IMR-90 (cell line): ENCODE measurements around the gene COL7A1. TPM values are rescaled to one million over a fixed set of nuclear protein-coding genes. Genes with fewer than 3 reads are reported as not detected.

ENCODE experiments used
- ATAC-seq: fragments of 200-7000 bp; cut with Tn5 transposase; 2 replicates; pipeline ENCODE4 v1.9.1; 2020; ENCODE audit warnings: low read depth, mild to moderate bottlenecking, moderate library complexity
- BruUV-seq: library from RNA; stranded (reverse); fragments of 400-500 nt; replicated peaks from 2 replicates; lab custom pipeline; 2021; lab: Mats Ljungman, UMichigan
- CTCF ChIA-PET: fragments of 300-600 bp; formaldehyde crosslinking; extraction: SDS; loops from one replicate; lab custom pipeline; 2021; ENCODE audit warnings: antibody characterized with exemption; lab: Yijun Ruan, JAX
- POLR2A ChIA-PET: fragments of 300-600 bp; sonication (Branson Sonifier 250); formaldehyde crosslinking; loops from one replicate; lab custom pipeline; 2022; ENCODE audit warnings: antibody characterized with exemption; ENCODE audit not compliant: unreplicated experiment; lab: Charles Lee
- DNase-seq: peaks from one replicate; pipeline ENCODE4 v3.0.0; 2013
- H2AFZ ChIP-seq: replicated peaks from 2 replicates; pipeline ENCODE3; 2013; ENCODE audit warnings: low read length, mild to moderate bottlenecking; ENCODE audit not compliant: poor library complexity
- H2AK5ac ChIP-seq: 2 replicates; pipeline ENCODE4 v1.6.1; 2013; ENCODE audit warnings: low read depth, low read length, inconsistent platforms
- H2AK9ac ChIP-seq: replicated peaks from 2 replicates; pipeline ENCODE3; 2013; ENCODE audit warnings: mild to moderate bottlenecking, low read depth, low read length, moderate library complexity; ENCODE audit not compliant: poor library complexity
- H2BK120ac ChIP-seq: 2 replicates; pipeline ENCODE4 v1.6.1; 2013; ENCODE audit warnings: low read depth, low read length, inconsistent platforms
- H2BK15ac ChIP-seq: 3 replicates; pipeline ENCODE4 v1.6.1; 2013; ENCODE audit warnings: low read depth, low read length, inconsistent platforms
- H2BK20ac ChIP-seq: 2 replicates; pipeline ENCODE4 v1.6.1; 2013; ENCODE audit warnings: low read depth, mild to moderate bottlenecking, inconsistent platforms, low read length, moderate library complexity
- H2BK5ac ChIP-seq: 2 replicates; pipeline ENCODE4 v1.6.1; 2013; ENCODE audit warnings: mild to moderate bottlenecking, low read depth, low read length, inconsistent platforms; ENCODE audit not compliant: poor library complexity, severe bottlenecking
- H3K14ac ChIP-seq: replicated peaks from 2 replicates; pipeline ENCODE4 v1.6.1; 2013; ENCODE audit warnings: low read depth, low read length, inconsistent platforms
- H3K18ac ChIP-seq: 2 replicates; pipeline ENCODE4 v1.6.1; 2013; ENCODE audit warnings: low read depth, low read length, control low read depth
- H3K23ac ChIP-seq: 2 replicates; pipeline ENCODE4 v1.6.1; 2013; ENCODE audit warnings: low read depth, low read length, inconsistent platforms
- H3K27ac ChIP-seq: 2 replicates; pipeline ENCODE4 v1.5.1; 2013; ENCODE audit warnings: mild to moderate bottlenecking, control low read depth, low read length; ENCODE audit not compliant: insufficient read depth
- H3K27me3 ChIP-seq: 2 replicates; pipeline ENCODE4 v1.6.1; 2013; ENCODE audit warnings: low read length; ENCODE audit not compliant: control insufficient read depth, insufficient read depth
- H3K36me3 ChIP-seq: 2 replicates; pipeline ENCODE4 v1.6.1; 2013; ENCODE audit warnings: low read length, mixed read lengths; ENCODE audit not compliant: control insufficient read depth, insufficient read depth
- H3K4ac ChIP-seq: 2 replicates; pipeline ENCODE4 v1.6.1; 2013; ENCODE audit warnings: low read depth, low read length, inconsistent platforms
- H3K4me1 ChIP-seq: 2 replicates; pipeline ENCODE4 v1.6.1; 2013; ENCODE audit warnings: low read length, mixed read lengths; ENCODE audit not compliant: control insufficient read depth, insufficient read depth
- H3K4me2 ChIP-seq: 2 replicates; pipeline ENCODE4 v1.6.1; 2013; ENCODE audit warnings: low read depth, mild to moderate bottlenecking, control low read depth, low read length, moderate library complexity
- H3K4me3 ChIP-seq: 2 replicates; pipeline ENCODE4 v1.5.1; 2013; ENCODE audit warnings: low read depth, mild to moderate bottlenecking, control low read depth, low read length, moderate library complexity; ENCODE audit not compliant: insufficient read depth
- H3K56ac ChIP-seq: 2 replicates; pipeline ENCODE4 v1.6.1; 2013; ENCODE audit warnings: low read length, inconsistent platforms; ENCODE audit not compliant: insufficient read depth; ENCODE audit errors: extremely low read depth
- H3K79me1 ChIP-seq, 2 experiments: 2 replicates each; pipeline ENCODE4 v1.6.1; 2013; ENCODE audit warnings: low read length in 2 of 2, inconsistent platforms in 1 of 2, low read depth in 1 of 2
- H3K9ac ChIP-seq: 2 replicates; pipeline ENCODE4 v1.6.1; 2013; ENCODE audit warnings: low read depth, low read length, control low read depth
- H3K9me1 ChIP-seq: 2 replicates; pipeline ENCODE4 v1.6.1; 2013; ENCODE audit warnings: low read length, inconsistent platforms; ENCODE audit not compliant: insufficient read depth
- H3K9me3 ChIP-seq: 2 replicates; pipeline ENCODE4 v1.6.1; 2013; ENCODE audit warnings: low read length; ENCODE audit not compliant: control insufficient read depth, insufficient read depth
- H4K20me1 ChIP-seq: 2 replicates; pipeline ENCODE4 v1.6.1; 2013; ENCODE audit warnings: low read length, inconsistent platforms; ENCODE audit not compliant: insufficient read depth
- H4K5ac ChIP-seq: 2 replicates; pipeline ENCODE4 v1.6.1; 2013; ENCODE audit warnings: mild to moderate bottlenecking, low read depth, low read length, control low read depth
- H4K8ac ChIP-seq, 2 experiments: 2 replicates each; pipeline ENCODE4 v1.6.1; 2013; ENCODE audit warnings: low read depth in 2 of 2, low read length in 2 of 2, control low read depth in 1 of 2, inconsistent platforms in 1 of 2
- H4K91ac ChIP-seq: 2 replicates; pipeline ENCODE4 v1.6.1; 2013; ENCODE audit warnings: low read depth, low read length, inconsistent platforms; ENCODE audit not compliant: insufficient read depth
- CEBPB ChIP-seq: IDR thresholded peaks from 2 replicates; pipeline ENCODE4 v1.6.1; 2012; ENCODE audit warnings: low read depth, low read length, improper control_type of control experiment
- CTCF ChIP-seq: conservative IDR thresholded peaks from 2 replicates; pipeline ENCODE4 v1.5.1; 2012; ENCODE audit warnings: mild to moderate bottlenecking, low read depth, low read length, improper control_type of control experiment
- MXI1 ChIP-seq: IDR thresholded peaks from 2 replicates; pipeline ENCODE4 v1.6.1; 2012; ENCODE audit warnings: low read depth, mild to moderate bottlenecking, low read length, moderate library complexity, borderline replicate concordance
- POLR2A ChIP-seq: IDR thresholded peaks from 2 replicates; pipeline ENCODE4 v1.6.1; 2012; ENCODE audit warnings: mild to moderate bottlenecking, low read depth, low read length
- RAD21 ChIP-seq: IDR thresholded peaks from 2 replicates; pipeline ENCODE4 v1.6.1; 2012; ENCODE audit warnings: low read length, improper control_type of control experiment
- RCOR1 ChIP-seq: IDR thresholded peaks from 2 replicates; pipeline ENCODE4 v1.6.1; 2012; ENCODE audit warnings: mild to moderate bottlenecking, low read length, improper control_type of control experiment; ENCODE audit not compliant: insufficient replicate concordance
- RFX5 ChIP-seq: IDR thresholded peaks from 2 replicates; pipeline ENCODE4 v1.8.0; 2012; ENCODE audit warnings: low read depth, mild to moderate bottlenecking, low read length, moderate library complexity
- SMC3 ChIP-seq: fragments of 150-350 bp; IDR thresholded peaks from 2 replicates; pipeline ENCODE4 v1.6.1; 2016; ENCODE audit warnings: low read depth, mild to moderate bottlenecking, antibody characterized with exemption, low read length, moderate library complexity
- WGBS, 2 experiments: methylation state at CpG; one replicate each; pipeline versions ENCODE4 v1.1.5 to v1.1.7; 2013; ENCODE audit warnings: missing lambda C conversion rate in 2 of 2; ENCODE audit not compliant: insufficient read length in 1 of 2; ENCODE audit errors: extremely low coverage in 2 of 2; 5-methylcytosine and 5-hydroxymethylcytosine counted together
- dilution Hi-C: fragments of 300-500 bp; cut with HindIII; formaldehyde crosslinking; loops from one replicate; pipeline ENCODE4 v1.14.3; 2018; ENCODE audit warnings: low sequenced_read_pairs; ENCODE audit not compliant: unreplicated experiment
- in situ Hi-C: fragments of 300-500 bp; cut with MboI; formaldehyde crosslinking; loops from 3 replicates; pipeline ENCODE4 v1.14.3; 2019; ENCODE audit warnings: low sequenced_read_pairs, inconsistent platforms, mixed read lengths
- intact Hi-C: fragments of 100-400 bp; cut with micrococcal nuclease; formaldehyde crosslinking; loops from 2 replicates; pipeline ENCODE4 v1.10.0; 2022
- polyA plus RNA-seq, 3 experiments: library from polyadenylated mRNA; depleted of rRNA; stranded (reverse); fragments of >200 nt; gene quantifications; 2 replicates each; pipeline ENCODE4 v1.2.3, GENCODE V29; 2012; ENCODE audit warnings: low replicate concordance in 1 of 3
- total RNA-seq: library from RNA; depleted of rRNA; stranded (reverse); fragments of >200 nt; gene quantifications from 2 replicates; pipeline ENCODE4 v1.2.3, GENCODE V29; 2012

Gene COL7A1
- total and polyA plus RNA-seq, 2 of the 4 experiments (the other 2 are of a cell fraction), result 4.1 to 20.3 TPM

DNA sequence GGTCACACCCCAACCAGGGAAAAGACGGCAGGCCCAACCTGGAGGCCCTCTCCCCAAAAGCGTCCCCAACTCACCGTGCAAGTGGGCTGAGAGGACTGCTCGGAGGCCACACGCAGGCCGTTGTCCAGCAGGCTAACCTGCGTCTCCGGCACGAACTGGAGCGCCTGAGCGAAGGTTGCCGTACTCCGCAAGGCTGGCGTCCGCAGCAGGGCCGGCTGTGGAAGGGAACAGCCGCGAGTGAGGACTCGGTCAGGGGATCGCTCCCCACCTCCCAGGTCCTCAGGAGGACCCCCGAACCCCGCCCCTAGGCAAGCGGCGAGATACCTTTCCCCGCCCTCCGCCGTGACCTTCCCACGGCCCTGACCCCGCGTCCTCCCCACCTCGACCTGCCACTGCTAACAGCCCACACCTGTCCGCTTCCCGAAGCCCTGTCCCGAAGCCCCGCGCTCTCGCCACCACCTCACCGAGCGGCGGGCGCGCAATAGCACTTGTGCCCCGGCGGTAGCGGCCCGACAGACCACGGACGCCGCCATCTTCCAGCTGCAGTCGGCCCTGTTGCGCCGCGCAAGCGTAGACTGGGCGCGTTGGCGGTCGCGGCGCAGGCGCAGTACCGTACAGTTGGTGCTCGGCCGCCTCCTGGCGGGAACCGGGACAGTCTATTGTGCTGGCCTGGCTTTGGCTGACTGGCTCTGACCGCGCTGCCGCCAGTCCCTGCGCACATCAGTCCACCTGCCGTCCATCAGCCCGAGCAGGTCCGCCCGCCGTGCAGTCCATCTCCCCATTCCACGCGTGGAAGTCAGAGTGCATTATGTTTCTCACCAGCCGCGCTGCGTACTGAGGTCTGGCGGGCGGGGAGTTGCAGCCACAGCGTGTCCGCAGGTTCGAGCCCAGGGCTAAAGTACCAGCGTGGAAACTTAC lies 14.2 kb upstream of the COL7A1 start, which contains the start of gene UQCRC1:
TSS of gene UQCRC1 (minus strand) at position 559 of the 918 bp plus-strand sequence. CDS start at position 533, 26 bp downstream.
- H2BK5ac ChIP-seq, result peak within 1 kb of the TSS; percentile 87
- H3K4ac ChIP-seq, result peak within 1 kb of the TSS; percentile 88
- BruUV-seq, result no TSS peak
- H2BK15ac ChIP-seq, result peak within 1 kb of the TSS; percentile 23; the same call in 1 of the 3 replicates
- peak within 1 kb of the TSS; percentile 93 for H3K9ac ChIP-seq
- H2BK120ac ChIP-seq, result peak within 1 kb of the TSS; percentile 78
- peak within 1 kb of the TSS; percentile 84 for H4K91ac ChIP-seq
- TF ChIP-seq RAD21 (peak; percentile 59), POLR2A (peak; percentile 81), SMC3 (peak; percentile 66), CEBPB (no peak), RFX5 (no peak), MXI1 (0 out of 2 replicates have a peak, but pooled peaks have one; percentile 44), RCOR1 (no peak), CTCF (peak; percentile 83)
- peak within 1 kb of the TSS; percentile 93 for H3K27ac ChIP-seq
- peaks cover 20% of the 10 kb centered on the region for H3K36me3 ChIP-seq
- 1% methylated on average over 31 of the region's 86 CpGs; no CpG with 5 or more reads in 1 of the 2 experiments for WGBS, 2 experiments
- H3K18ac ChIP-seq, result peak within 1 kb of the TSS; percentile 81
- H3K9me1 ChIP-seq, result peaks cover 10% of the 10 kb centered on the region
- ATAC-seq, result peak; percentile 95
- intact Hi-C loops (loop anchor here (1.0 kb wide), 1 partner anchor 26 kb away; the partner anchor contains the start of gene SLC26A6), dilution Hi-C loops (no loop called here), in situ Hi-C loops (no loop called here)
- peak within 1 kb of the TSS; percentile 91 for H3K14ac ChIP-seq
- no peaks in the 10 kb centered on the region for H3K9me3 ChIP-seq
- peak within 1 kb of the TSS; percentile 67 to 94 for H4K8ac ChIP-seq
- no peaks in the 10 kb centered on the region for H3K27me3 ChIP-seq
- peak within 1 kb of the TSS; percentile 28 for H3K56ac ChIP-seq
- peaks cover 18% of the 10 kb centered on the region for H3K4me1 ChIP-seq
- ChIA-PET CTCF (interaction anchor here (0.5 to 0.8 kb wide), 2 partner anchors 10 to 12 kb away, joined by 3 to 4 read pairs; no protein-coding TSS in a partner anchor), POLR2A (no interaction called here)
- H2AK5ac ChIP-seq, result peak within 1 kb of the TSS; percentile 94
- DNase-seq, result peak; percentile 90
- H3K4me3 ChIP-seq, result peak within 1 kb of the TSS; percentile 90
- H3K4me2 ChIP-seq, result peak within 1 kb of the TSS; percentile 99
- H4K20me1 ChIP-seq, result peaks cover 4% of the 10 kb centered on the region; the same call in 1 of the 2 replicates
- peak within 1 kb of the TSS; percentile 99 for H2AFZ ChIP-seq
- peaks cover 12 to 45% of the 10 kb centered on the region in 2 experiments; a peak in 3 of 4 replicates for H3K79me1 ChIP-seq
- H3K23ac ChIP-seq, result peak within 1 kb of the TSS; percentile 54; the same call in 1 of the 2 replicates
- peak within 1 kb of the TSS; percentile 77 for H4K5ac ChIP-seq
- peak within 1 kb of the TSS; percentile 96 for H2AK9ac ChIP-seq
- no peak within 1 kb of the TSS for H2BK20ac ChIP-seq
